IgD-negative memory B cell (primary cell): ENCODE results near the gene DOCK9. TPM values are rescaled to one million over a fixed set of nuclear protein-coding genes. Genes with fewer than 3 reads are reported as not detected.
A peak's percentile ranks its signal among the peaks of the same experiment; 100 is the strongest.

ENCODE experiments used
- H3K27ac Mint-ChIP-seq, 3 donors: one replicate each; pipeline ENCODE4 v1.8.0; 2020 to 2022; ENCODE audit warnings: mild to moderate bottlenecking in 3 of 3, mixed read lengths in 3 of 3, moderate library complexity in 1 of 3
- H3K27me3 Mint-ChIP-seq: one replicate; pipeline ENCODE4 v1.8.0; 2021; ENCODE audit warnings: mixed read lengths
- H3K36me3 Mint-ChIP-seq: one replicate; pipeline ENCODE4 v1.8.0; 2020; ENCODE audit warnings: mild to moderate bottlenecking, mixed read lengths
- H3K4me1 Mint-ChIP-seq, 3 donors: one replicate each; pipeline ENCODE4 v1.8.0; 2020 to 2022; ENCODE audit warnings: mixed read lengths in 3 of 3, mild to moderate bottlenecking in 1 of 3
- H3K4me3 Mint-ChIP-seq, 4 donors: one replicate each; pipeline ENCODE4 v1.8.0; 2020 to 2022; ENCODE audit warnings: mild to moderate bottlenecking in 4 of 4, mixed read lengths in 4 of 4, moderate library complexity in 3 of 4
- H3K9me3 Mint-ChIP-seq, 3 donors: one replicate each; pipeline ENCODE4 v1.8.0; 2020 to 2021; ENCODE audit warnings: mixed read lengths in 3 of 3, mild to moderate bottlenecking in 1 of 3
- polyA plus RNA-seq: library from polyadenylated mRNA; unstranded; fragments of 300-500 nt; fragmentation: Illumina TruSeq; gene quantifications from one replicate; pipeline ENCODE4 v1.2.3, GENCODE V29; 2021

The DOCK9 gene
- polyA plus RNA-seq, 1 donor from 2014 or later: 4.1 TPM

DNA sequence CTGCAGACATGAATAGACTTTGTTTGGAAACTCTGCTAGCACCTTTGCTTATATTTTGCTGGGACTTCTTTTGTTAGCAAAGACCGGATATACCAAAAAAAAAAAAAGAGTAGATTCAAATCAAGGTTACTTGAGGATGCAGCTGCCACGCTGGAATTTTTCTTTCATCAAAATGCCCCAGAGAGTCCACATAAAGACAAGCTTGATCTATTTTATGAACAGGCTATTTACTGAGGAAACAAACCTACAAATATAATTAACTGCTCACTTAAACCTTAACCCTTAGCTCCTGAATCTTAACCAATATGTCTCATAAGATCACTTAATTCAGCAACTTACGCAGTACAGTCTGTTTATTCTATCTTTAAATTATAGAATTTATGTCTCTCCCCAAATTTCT is 27.1 kb upstream of the DOCK9 start:
- peaks cover 2 to 17% (median 9%) of the 10 kb centered on the region in 3 donors for H3K4me1 Mint-ChIP-seq
- no peak overlapping the region for H3K27ac Mint-ChIP-seq
- H3K4me3 Mint-ChIP-seq: no peak overlapping the region
- H3K9me3 Mint-ChIP-seq: no peaks in the 10 kb centered on the region
- H3K36me3 Mint-ChIP-seq: peaks cover 3% of the 10 kb centered on the region
- no peaks in the 10 kb centered on the region for H3K27me3 Mint-ChIP-seq

- Mint-ChIP-seq H3K27me3 (no peaks in the 10 kb centered on the region), H3K9me3 (no peaks in the 10 kb centered on the region), H3K4me1 (peaks cover 8 to 24% (median 10%) of the 10 kb centered on the region in 3 donors), H3K4me3 (no peak overlapping the region), H3K36me3 (peaks cover 4% of the 10 kb centered on the region), H3K27ac (no peak overlapping the region)
Observed at GRCh38 chr13:99003851-99004471, 26.1 kb upstream of the DOCK9 start.

DNA sequence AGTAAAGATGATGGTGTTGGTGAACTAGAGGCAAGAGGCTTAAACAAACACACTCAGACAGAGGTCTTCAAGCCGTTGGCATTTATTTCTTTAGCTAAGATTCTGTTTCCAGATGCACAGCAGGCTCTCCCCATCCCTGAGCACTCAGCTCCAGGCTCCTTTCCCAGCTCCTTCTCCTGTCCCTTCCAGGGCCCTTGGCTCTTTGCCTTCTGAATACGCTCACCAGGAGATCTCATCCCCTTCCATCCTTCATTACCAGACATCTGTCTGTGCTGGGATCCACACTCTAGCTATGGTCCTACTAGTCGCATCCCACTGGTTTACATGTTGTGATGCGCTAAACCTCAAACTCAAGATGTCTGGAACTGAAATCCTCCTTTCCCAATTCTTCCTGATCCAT is 25.3 kb upstream of the DOCK9 start:
- H3K36me3 Mint-ChIP-seq: peaks cover 4% of the 10 kb centered on the region
- H3K4me1 Mint-ChIP-seq: peaks cover 9 to 28% (median 10%) of the 10 kb centered on the region in 3 donors
- no peaks in the 10 kb centered on the region for H3K9me3 Mint-ChIP-seq
- H3K27ac Mint-ChIP-seq: no peak overlapping the region
- no peaks in the 10 kb centered on the region for H3K27me3 Mint-ChIP-seq
- H3K4me3 Mint-ChIP-seq: no peak overlapping the region

DNA sequence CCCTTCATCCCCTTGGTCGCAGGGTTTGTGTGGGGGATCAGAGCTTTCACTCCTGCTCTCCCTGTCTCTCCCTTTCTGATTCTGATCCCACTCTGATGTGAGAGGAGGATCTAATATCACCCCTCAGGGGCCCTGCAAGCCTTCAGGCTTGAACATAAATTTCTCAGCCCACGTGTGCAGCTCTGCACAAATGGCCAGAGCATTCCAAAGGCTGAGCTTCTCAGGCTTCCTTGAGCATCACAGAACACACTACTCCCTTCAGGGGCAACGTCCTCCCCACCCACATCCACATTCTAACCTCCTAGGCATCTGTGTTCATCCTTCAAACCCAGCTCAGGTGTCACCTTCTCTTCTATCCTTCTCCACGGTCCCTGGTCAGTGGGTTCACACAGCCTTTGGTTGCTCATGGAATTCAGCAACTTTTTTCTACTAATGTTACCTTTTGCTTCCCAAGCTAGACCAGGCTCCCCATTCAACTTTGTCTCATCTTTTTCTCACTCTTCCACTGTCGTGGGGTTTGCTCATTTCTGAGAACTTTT is 24.4 kb upstream of the DOCK9 start:
- H3K4me3 Mint-ChIP-seq: no peak overlapping the region
- peaks cover 9 to 26% (median 10%) of the 10 kb centered on the region in 3 donors for H3K4me1 Mint-ChIP-seq
- no peaks in the 10 kb centered on the region for H3K9me3 Mint-ChIP-seq
- H3K36me3 Mint-ChIP-seq: peaks cover 4% of the 10 kb centered on the region
- H3K27ac Mint-ChIP-seq: no peak overlapping the region
- H3K27me3 Mint-ChIP-seq: no peaks in the 10 kb centered on the region

GRCh38 chr13:99000137-99000536 is 22.3 kb upstream of the DOCK9 start:
- Mint-ChIP-seq H3K27me3 (no peaks in the 10 kb centered on the region), H3K27ac (peak overlapping the region in 1 of 3 donors; percentile 7), H3K36me3 (peaks cover 4% of the 10 kb centered on the region), H3K4me1 (peaks cover 9 to 26% (median 10%) of the 10 kb centered on the region in 3 donors), H3K9me3 (no peaks in the 10 kb centered on the region), H3K4me3 (peak overlapping the region in 1 of 4 donors; percentile 61)

DNA sequence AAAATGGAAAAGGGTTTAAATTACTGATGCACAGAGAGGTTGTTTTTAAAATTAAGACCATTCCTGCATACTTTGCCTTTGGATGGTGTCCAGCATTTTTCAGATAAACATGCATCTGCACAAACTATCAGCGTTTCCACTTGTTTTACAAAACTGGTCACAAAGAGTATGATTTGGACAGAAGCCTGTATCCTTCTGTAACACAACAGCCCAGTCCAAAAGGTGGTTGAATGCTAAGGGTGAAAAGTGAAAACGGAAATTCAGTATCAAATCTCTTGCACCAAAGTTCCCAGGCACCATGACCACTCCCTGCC is 21.7 kb upstream of the DOCK9 start:
- Mint-ChIP-seq H3K36me3 (peaks cover 4% of the 10 kb centered on the region), H3K4me1 (peaks cover 9 to 29% (median 10%) of the 10 kb centered on the region in 3 donors), H3K27me3 (no peaks in the 10 kb centered on the region), H3K9me3 (no peaks in the 10 kb centered on the region), H3K27ac (no peak overlapping the region), H3K4me3 (no peak overlapping the region)

- no peaks in the 10 kb centered on the region for H3K9me3 Mint-ChIP-seq
- H3K36me3 Mint-ChIP-seq: peaks cover 4% of the 10 kb centered on the region
- H3K4me3 Mint-ChIP-seq: peak overlapping the region in 1 of 4 donors; percentile 70
- peaks cover 9 to 29% (median 10%) of the 10 kb centered on the region in 3 donors for H3K4me1 Mint-ChIP-seq
- H3K27ac Mint-ChIP-seq: peak overlapping the region in 2 of 3 donors; percentile 46 to 58
- no peaks in the 10 kb centered on the region for H3K27me3 Mint-ChIP-seq
Observed at GRCh38 chr13:98998831-98999638, 21.2 kb upstream of the DOCK9 start.

DNA sequence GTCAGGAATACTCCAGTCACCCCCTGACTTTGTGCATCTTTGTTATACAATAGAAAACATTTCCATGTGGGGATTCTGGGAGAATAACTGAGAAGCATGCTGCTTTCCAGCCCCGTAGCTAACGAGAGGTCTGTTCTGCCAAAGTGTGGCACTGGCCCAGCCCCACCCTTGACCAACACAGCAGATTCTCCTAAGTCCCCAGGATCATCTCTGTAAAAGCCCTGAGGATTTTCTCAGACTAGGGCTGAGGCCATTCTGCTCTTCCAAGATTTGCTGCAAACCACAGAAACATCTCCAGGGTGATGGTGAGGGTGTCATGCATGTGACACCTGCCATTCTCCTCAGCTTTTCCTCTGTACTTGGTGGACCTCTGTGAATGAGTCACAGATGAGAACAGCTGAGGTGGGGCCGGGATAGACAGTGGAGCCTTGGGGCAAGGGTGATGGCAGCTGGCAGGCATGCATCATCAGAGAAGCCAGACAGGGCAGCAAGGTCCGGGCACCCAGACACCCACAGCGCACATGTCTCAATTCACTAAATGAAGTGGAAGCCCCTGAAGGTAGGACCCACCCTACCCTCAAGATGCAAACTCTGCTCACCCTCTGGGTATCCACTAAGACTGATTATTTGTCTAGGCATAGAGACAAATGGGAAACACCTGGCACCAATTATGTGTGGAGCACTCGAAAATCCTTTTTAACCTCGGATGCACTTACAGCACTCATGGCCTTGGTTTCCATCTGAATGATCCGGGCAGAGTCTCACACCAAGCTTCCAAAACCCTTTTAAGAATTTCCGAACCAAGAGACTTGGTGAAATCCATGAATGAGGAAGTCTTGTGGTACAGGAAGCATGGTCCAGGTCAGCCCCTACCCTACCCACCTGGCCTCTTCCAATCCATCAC is 20.1 kb upstream of the DOCK9 start:
- H3K27me3 Mint-ChIP-seq: no peaks in the 10 kb centered on the region
- no peaks in the 10 kb centered on the region for H3K9me3 Mint-ChIP-seq
- H3K4me1 Mint-ChIP-seq: peaks cover 9 to 29% (median 10%) of the 10 kb centered on the region in 3 donors
- H3K4me3 Mint-ChIP-seq: no peak overlapping the region
- peaks cover 4% of the 10 kb centered on the region for H3K36me3 Mint-ChIP-seq
- H3K27ac Mint-ChIP-seq: no peak overlapping the region

DNA sequence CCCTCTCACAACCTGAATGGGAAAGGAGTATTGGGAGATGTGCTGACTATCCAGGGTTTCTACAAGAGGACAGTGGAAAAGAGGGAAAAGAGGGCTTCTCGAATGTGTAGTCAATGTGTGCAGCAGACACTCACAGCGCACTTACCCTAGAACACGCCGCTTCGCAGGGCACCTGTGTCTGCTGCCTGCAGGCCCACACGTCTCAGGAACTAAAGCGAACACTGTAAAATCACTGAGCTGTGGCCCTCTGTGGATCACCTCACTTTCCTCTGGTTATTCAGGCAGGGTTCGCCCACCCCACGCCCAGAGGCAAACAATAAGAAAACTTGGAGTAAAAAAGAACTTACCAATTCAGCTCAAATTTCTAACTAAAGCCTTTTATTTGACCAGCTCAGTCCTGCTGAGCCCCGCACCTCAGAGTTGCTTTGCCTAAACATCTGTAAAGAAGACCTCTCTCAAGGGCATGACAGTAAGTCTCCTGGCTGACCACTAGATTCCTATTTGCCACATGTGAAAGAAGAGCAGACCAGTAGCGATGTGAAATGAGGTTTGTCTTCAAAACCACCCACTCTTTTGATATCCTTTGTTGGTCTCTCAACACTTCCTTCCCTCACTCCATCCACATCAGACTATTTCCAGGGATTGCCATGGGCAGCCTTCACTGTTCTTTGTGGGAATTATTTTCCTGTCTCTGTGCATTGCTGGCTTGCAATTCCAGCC is 19.3 kb upstream of the DOCK9 start:
- no peak overlapping the region for H3K4me3 Mint-ChIP-seq
- H3K27ac Mint-ChIP-seq: peak overlapping the region in 1 of 3 donors; percentile 45
- H3K4me1 Mint-ChIP-seq: peaks cover 10 to 29% (median 12%) of the 10 kb centered on the region in 3 donors

DNA sequence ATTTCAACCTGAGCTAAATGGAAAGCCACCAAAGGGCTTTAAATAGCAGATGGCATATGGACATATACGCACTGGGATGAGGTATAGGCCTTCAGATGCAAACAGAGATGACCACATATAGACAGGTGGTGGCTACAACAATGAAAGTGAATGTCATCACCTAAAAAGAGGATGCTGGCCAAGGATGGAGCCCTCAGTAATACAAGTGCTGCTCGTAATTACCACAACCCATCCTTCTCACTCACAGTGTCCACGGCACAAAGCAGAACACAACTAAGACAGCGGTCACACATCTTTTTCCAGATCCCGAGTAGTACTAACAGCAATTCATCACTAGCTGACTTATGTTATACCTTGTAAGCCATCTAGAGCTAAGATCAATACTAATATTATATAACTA is 18.2 kb upstream of the DOCK9 start:
- no peak overlapping the region for H3K27ac Mint-ChIP-seq
- H3K27me3 Mint-ChIP-seq: no peaks in the 10 kb centered on the region
- H3K36me3 Mint-ChIP-seq: peaks cover 8% of the 10 kb centered on the region
- H3K4me1 Mint-ChIP-seq: peaks cover 10 to 27% (median 10%) of the 10 kb centered on the region in 3 donors
- no peak overlapping the region for H3K4me3 Mint-ChIP-seq
- no peaks in the 10 kb centered on the region for H3K9me3 Mint-ChIP-seq

More for the DNA sequence above, 19.3 kb upstream of the DOCK9 start:
- H3K36me3 Mint-ChIP-seq: peaks cover 8% of the 10 kb centered on the region
- no peaks in the 10 kb centered on the region for H3K27me3 Mint-ChIP-seq
- H3K9me3 Mint-ChIP-seq: no peaks in the 10 kb centered on the region

DNA sequence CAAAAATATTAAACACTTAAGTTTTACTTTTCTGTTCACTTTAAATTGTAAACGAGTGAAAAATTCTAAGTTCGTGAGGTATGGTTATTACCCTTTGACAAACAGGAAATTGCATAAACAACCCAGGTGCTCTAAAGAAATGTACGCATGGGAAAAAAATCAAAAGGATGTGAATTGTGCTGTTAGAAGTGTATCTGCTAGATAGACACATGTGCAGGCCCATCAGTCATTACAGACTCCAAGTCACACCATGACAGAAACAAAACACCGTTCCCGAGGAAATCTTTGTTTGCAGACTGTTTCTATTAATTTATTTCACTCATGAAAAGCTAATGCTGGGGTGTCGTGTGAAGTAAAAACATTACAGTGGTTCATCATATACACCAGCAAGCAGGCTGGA is 17.0 kb upstream of the DOCK9 start:
- peaks cover 8% of the 10 kb centered on the region for H3K36me3 Mint-ChIP-seq
- H3K4me1 Mint-ChIP-seq: peaks cover under 1 to 20% (median 10%) of the 10 kb centered on the region in 3 donors
- H3K4me3 Mint-ChIP-seq: peak overlapping the region in 1 of 4 donors; percentile 59
- H3K27me3 Mint-ChIP-seq: no peaks in the 10 kb centered on the region
- H3K9me3 Mint-ChIP-seq: no peaks in the 10 kb centered on the region
- H3K27ac Mint-ChIP-seq: peak overlapping the region in 1 of 3 donors; percentile 67

- H3K4me1 Mint-ChIP-seq: peaks cover 0 to 12% (median 5%) of the 10 kb centered on the region in 3 donors
- no peaks in the 10 kb centered on the region for H3K27me3 Mint-ChIP-seq
- no peak overlapping the region for H3K27ac Mint-ChIP-seq
- no peak overlapping the region for H3K4me3 Mint-ChIP-seq
- peaks cover 8% of the 10 kb centered on the region for H3K36me3 Mint-ChIP-seq
- H3K9me3 Mint-ChIP-seq: no peaks in the 10 kb centered on the region
Observed at GRCh38 chr13:98994080-98994479, 16.2 kb upstream of the DOCK9 start.

GRCh38 chr13:98992355-98992754 is 14.5 kb upstream of the DOCK9 start:
- Mint-ChIP-seq H3K27ac (no peak overlapping the region), H3K9me3 (no peaks in the 10 kb centered on the region), H3K36me3 (peaks cover 8% of the 10 kb centered on the region), H3K27me3 (no peaks in the 10 kb centered on the region), H3K4me1 (peaks cover 0 to 10% (median 3%) of the 10 kb centered on the region in 3 donors), H3K4me3 (no peak overlapping the region)

DNA sequence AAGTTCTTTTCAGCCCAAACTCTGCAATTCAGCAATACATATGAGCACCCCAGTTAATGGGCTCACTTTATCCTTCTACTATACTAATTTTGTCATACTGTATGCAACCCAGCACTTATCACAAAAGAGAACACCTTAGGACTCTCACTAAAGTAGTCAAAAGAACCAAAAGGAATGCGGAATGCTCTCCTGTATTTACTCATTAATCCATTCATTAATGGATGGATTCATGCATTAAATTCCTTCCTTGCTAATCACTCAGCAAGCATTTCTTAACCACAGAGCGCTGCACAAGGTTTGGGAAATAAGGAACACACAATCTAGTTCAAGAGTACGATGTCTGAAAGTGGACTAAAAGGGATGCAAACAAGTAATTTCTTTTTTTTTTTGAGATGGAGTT is 12.8 kb upstream of the DOCK9 start:
- peaks cover 8% of the 10 kb centered on the region for H3K36me3 Mint-ChIP-seq
- no peaks in the 10 kb centered on the region for H3K9me3 Mint-ChIP-seq
- no peak overlapping the region for H3K4me3 Mint-ChIP-seq
- H3K27me3 Mint-ChIP-seq: no peaks in the 10 kb centered on the region
- H3K27ac Mint-ChIP-seq: no peak overlapping the region
- peaks cover 0 to 13% (median 5%) of the 10 kb centered on the region in 3 donors for H3K4me1 Mint-ChIP-seq
